NK-92 (cell line): ENCODE data around the gene AGBL4.

ENCODE experiments used
- DNase-seq: peaks from one replicate; lab custom pipeline; 2025; ENCODE audit not compliant: unreplicated experiment; lab: John Stamatoyannopoulos, UW

The AGBL4 gene

DNA sequence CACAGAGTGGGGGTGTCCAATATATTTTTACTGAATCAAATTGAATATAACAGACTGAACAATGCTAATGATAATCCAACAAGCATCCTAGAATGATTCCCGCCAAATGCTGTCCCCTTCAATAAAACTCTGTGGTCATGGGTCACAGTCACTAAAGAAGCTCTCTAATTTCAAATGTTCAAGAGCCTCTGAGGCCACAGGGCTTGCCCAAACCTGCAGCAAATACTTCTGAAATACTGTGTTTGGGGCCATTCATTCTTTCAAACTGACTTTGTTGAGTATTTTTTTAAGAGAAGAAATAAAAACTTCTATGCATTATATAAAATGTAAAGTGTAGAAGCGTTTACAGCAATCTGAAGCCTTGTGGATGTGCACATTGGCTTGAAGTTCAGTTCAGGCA is 1239.5 kb downstream of the AGBL4 start:
- no peak for DNase-seq

DNA sequence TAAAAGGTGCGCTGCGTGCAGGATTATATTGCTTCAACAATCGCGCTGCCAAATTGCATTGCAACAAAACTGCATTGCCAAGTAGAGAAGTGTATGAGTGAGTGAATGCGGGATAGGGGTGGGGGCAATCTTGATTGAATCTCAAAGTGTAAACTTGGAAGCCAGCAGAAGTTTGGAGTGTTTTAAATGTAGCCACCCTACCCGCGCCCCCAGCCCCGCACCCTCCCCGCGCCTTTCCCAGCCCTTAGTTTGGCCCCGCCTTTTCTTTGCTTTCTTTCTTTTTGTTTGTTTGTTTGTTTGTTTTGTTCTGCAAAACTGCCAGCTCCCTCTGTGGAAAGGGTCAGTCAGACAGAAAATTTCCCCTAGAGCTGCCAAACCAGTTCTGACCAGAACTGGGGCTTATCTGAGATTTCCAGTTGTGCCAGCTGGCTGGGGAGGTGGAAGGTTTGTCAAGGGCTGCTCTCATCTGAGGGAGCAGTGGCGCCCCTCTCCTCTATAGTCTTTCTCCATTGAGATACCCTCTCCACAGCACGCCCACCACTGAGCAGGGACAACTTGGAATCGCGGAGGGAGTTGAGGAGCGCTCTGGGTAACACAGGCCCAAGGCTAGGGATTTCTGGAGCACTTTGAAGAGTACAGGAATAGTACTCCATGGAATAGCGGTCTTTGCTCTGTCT is 1246.4 kb downstream of the AGBL4 start:
- DNase-seq: no peak

DNA sequence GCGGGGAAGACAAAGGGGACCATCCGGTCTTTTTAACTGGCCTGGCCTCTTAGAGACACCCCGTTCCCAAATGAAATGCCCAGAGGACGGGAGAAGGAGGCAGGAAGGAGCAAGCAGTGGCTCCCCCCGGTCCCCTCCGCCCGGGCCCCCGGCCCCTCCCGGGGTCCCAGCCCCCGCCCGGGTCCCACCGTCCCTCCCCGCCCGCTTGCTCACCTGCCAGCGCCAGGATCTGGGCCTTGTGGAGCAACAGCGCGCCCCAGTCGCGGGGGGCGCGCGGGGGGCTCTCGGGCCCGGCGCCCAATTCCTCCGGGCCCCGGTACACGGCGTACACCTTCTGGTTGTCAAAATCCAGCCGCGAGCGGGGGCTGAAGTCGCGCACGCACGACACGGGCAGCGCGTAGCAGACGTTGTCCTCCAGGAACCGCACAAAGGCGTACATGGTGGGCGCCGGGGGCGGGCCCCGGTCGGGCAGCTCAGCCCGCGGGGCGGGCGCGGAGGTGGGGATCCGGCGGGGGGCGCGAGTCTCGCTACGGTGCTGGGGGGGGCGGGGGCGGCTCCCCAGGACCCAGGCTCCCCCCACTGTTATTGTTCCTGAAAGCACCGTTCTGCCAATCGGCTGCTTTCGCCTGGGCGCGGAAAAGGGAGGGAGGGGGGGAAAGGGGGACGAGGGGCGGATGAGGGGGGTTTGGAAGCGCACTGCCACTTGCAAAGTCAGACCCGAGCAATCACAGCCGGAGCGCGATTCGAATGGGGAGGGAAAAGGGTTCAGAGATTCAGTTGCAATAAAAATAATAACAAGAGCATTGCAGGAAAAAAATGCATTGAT is 1247.1 kb downstream of the AGBL4 start, which contains the start of gene BEND5:
Gene BEND5 (minus strand): TSS at position 499 of the 826 bp plus-strand sequence. CDS start 60 bp downstream, at position 439.
- DNase-seq: no peak

DNA sequence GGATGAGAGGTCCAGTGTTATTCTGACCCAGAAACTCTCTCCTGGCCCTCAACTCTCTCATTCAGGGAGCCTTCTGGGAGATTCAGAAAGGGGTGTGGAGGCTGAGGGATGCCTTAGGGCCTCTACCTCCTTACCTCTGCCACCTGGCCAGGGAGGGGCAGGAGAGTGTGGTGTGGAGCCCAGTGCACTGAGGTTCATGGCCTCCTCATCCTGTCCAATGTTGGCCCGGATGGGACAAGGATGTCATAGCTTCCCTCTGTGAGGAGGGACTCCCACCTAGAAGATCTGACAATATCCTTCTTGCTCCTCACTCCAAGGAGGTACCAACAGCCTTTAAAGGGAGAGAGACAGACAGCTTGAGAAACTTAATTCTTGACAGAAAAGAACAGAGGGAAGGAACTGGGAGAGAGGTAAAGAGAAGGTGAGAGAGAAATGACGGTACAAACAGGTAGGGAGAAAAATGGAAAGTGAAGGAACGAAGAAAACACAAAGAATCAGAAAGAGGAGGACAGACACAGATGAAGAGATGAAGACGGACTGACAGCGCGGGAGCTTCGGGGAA is 1247.8 kb downstream of the AGBL4 start:
- no peak for DNase-seq

DNA sequence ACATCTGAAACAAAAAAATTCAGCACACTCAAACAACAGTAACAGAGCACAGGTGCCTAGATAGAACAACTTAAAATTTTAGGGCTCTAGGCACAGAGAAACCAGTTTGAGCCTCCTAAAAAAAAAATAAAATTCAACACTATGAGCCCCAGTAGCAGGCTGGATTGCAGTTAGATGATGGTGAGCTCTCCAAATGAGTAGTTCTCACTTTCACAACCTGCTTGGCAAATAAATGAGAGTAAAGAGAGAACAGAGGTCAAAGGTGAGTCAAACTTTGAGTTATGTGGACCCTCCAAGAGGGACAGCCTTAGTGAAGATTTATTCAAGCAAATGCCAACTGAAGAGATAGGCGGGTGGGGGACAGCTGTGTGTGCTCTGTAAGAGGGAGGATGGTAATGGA is 1250.6 kb downstream of the AGBL4 start:
- DNase-seq: no peak

DNA sequence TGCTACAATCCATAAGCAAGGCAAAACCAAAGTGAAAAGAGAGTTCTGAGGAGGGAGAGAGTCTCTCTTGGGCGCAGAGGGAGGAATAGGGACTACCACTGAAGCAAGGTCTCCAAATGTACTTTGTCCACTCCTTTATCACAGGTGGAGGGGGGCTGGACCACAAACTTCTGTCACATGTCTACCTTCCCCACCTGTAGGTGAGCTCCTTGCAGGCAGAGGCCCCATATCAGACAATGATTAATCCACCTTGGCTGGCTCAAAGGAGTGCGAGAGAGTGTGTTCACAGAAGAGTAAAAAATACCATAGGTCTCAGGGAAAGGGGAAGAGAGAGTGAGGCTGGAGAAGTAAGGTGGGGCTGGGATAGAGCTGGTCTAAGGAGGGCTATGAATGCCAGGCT is 1251.5 kb downstream of the AGBL4 start:
- DNase-seq: no peak

DNA sequence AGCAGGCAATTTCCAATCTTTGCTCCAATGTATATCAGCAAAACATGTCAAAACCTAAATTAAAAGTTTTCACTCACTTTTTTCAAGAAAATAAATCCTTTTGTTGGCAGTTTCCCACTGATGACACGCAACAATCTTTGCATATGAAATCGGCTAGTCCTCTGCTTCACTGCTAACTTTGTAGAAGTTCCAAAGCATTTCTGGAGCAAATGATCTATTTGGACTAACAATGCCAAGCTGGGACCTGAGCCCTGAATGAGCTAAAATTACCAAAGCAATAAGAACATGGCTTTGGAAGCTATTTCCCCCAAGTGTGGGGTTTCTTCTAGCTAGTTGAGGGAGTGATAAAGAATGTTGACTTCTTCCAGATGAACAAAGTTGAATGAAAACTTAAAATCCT is 1252.2 kb downstream of the AGBL4 start:
- DNase-seq: no peak

DNA sequence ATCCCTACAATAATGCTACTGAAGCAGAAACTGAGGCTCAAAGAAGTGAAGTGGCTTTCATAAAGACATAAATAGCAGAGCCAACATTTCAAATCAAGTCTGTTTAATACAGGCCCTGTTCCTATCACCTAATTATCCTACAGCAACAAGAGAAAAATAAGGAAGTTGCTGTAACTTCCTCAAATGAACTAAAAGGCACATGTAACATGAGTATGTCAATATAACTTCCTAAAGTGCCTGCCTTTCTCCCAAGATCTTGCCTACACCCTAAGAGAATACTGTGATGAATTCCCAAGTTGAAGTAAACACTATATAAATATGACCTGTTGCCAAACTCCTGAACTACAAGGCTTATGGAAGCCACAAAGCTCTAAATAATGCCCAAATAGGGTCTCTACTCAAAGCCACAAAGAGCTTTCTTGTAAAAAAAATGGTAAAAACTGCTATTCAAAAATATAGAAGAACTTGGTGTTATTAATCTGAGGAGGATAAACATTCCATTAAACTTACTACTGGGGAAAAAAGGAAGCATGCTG is 1255.7 kb downstream of the AGBL4 start:
- DNase-seq: no peak

DNA sequence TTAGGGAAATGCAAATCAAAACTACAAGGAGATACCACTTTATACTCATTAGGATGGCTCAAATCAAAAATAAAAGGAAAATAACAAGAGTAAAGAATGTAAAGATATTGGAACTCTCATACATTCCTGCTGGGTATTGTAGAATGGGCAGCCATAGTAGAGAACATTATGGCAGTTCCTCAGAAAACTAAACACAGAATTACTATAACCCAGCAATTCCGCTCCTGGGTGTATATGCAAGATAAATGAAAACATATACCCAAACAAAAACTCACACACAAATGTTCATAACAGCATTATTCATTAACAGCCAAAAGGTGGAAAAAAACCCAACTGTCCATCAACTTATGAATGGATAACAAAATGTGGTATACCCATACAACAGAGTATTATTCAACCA is 1258.4 kb downstream of the AGBL4 start:
- no peak for DNase-seq

DNA sequence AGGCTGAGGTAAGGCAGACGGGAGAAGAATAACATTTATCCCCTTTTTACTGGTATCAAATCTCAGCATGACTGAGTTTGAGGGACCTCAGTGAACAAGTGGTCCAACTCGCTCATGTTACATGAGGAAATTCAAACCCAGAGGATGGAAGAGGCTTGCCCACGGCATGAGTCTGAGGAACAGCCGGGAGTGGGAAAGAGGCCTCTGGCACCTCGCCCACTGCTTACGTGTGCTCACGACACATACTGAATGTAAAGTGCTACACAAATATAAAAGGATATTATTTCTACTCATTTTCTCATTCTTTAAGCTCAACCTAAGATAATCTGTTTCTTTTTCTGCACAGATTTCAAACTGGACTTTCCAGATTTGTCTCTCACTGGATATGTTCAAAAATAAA is 1261.8 kb downstream of the AGBL4 start:
- DNase-seq: no peak

DNA sequence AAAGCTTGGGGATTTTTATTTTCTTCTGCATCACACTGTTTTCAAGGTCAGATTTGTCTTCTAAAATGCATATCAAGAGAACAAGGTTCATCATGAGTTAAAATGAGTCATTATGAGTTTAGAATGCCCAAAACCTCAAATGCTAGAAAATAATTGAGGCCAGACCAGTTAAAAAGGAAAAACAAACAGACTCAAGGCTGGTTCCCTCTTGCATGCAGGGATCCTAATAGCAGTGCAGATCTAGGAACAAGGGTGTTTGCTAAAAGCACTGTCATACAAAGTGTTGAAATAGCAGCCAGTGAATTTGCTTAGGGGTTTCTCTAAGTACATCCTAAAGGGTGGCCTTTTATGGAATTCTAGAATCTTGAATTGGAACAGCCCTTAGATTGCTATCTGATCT is 1262.3 kb downstream of the AGBL4 start:
- DNase-seq: no peak

DNA sequence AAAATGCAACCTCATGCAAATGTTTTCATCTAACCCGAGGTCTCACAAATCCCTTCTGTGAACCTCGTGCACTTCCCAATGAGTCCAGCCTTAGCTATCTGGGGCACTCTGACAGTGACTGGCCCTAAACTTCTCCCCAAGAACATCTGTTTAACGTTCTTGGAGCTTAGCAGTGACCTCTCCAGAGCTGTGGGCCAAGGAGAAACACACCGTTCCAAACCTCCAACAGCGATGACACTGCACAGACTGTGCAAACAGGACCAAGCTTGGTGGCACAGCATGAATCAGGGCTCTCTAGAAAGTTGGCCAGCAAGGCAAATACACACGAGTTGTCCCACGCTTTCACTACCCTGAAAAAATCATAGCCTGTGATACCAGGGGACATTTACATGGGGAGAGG is 1262.9 kb downstream of the AGBL4 start:
- no peak for DNase-seq

DNA sequence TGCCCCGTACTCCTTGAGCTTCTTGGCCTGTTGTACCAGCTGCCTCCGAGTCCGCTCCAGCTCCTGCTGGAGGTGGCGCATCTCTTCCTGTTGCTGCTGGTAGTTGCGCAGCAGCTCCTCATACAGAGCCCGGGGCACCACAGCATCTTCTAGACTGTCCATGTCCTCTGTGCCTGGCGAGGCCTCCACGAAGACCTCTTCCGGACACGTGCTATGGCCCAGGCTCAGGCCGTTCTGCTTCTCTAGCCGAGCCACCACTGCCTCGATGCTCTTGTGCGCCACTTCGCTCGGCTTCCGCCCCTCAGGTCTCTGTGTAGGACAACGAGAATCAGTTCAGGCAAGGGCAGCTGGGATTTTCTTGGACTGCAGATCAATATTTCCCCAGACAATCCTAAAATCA is 1264.8 kb downstream of the AGBL4 start:
- DNase-seq: no peak

DNA sequence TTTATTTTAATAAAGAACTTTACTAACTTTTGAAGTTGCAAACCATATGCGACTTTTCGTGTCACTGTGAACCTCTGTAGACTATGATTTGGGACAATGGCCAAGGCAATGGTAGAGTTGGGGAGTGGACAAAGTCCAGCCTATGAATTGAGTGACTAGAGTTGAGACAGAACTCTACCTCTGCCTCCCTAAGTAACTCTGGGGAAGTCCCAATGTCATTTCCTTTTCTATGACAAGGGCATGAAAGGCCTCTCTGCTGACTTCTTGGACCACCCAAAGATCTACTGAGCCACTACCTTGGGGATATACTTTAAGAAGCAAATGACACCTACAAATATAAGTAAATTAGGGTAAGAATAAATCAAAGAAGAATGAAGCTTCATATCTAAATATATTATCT is 1266.4 kb downstream of the AGBL4 start:
- DNase-seq: no peak

DNA sequence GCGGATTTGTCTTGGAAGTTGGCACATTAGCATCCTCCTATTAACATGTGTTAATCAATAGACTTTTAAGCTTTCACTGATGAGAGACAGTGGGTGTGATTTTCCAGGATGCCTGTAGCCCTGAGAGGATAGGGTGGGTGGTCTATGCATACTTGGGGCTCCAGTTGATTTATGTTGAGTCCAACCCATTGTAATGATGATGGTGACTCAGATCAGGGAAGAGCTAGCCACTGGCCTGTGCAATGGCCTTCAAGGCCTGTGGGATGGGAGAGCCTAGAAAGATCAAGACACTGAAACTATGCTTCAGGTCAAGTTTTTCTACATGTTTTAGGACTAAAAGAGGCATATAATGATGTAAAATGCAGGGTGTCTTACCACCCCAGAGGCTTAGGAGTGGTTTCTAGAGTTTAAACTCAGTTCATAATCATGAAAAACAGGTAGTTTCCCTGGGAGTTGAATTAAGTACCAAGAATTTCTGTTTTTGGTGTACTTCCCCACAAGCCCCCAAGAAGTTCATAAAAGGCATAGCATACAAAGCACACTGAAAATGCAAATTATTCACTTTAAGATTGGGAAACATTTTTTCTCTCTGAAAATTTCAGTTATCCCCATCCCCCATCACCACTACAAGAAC is 1267.0 kb downstream of the AGBL4 start:
- DNase-seq: no peak

DNA sequence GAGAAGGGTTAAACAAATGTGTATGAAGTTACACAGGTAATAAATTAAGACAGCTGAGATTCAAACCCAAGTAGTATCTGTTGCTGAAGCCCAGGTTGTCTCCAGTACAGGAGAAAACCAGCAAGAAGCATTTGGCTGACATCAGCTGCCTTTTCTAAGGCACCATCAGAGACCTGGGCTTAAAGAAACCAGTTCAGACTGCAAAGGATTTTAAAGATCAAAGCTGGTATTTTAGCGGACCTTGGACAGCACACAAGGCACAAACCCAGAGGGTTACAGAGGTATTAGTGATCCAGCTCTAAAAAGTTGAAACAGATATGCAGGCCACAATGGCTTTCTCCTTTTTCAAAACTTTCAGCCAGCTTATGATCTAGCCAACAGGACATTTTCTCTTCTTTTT is 1270.5 kb downstream of the AGBL4 start:
- DNase-seq: no peak

DNA sequence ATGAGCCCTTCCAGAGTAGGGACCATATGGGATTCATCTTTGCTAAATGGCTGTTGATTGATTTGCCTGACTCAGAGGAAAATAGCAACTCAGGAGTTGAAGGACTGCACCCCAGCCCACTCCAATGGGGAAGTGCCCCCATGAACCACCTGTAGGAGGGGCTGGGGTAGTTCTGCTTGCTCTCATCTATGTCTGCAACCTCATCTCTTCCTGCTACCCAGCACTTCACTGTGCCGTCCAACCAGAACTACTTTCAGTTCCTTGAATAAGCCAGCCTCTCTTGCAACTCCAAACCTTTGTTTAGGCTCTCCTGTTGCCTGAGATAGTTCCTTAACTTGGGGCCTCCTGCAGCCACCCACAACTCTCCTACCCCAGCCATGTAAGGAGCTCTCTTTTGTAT is 1273.6 kb downstream of the AGBL4 start:
- no peak for DNase-seq

DNA sequence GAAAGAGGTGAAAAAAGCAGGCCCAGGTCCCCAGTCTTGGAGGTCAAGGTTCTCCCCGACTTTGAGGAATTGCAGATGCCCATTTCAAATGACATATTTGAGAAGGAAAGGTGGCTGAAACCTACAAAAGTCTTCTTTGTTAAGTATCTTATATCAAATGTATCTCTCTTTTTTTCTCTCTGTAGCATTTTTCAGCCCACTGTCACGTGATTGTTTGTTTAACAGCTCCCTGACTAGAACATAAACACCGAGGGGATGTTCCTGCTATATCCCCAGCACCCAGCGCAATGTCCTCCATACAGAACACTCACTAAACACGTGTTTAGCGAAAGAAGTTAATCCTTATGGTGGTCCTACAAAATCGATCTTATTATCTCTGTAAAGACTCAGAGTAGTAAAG is 1274.7 kb downstream of the AGBL4 start:
- DNase-seq: no peak

DNA sequence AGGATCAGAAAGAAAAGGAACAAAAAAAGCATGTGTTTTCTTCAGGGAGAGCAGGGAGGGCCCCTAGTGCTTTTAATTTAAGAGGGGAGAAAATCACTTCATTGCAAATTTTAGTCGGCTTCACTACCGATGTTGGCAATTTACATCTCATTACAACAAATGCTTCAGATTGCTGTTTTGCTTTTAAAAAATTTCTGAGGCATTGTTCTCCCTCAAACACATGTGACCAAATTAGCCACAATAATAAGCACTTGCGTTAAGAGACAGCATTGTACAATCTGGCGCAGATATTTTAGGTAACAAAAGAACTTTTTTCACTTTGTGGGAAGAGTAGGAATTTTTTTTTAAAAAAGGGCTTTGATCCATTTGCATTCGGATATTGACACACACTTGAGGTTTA is 1276.8 kb downstream of the AGBL4 start:
- no peak for DNase-seq

DNA sequence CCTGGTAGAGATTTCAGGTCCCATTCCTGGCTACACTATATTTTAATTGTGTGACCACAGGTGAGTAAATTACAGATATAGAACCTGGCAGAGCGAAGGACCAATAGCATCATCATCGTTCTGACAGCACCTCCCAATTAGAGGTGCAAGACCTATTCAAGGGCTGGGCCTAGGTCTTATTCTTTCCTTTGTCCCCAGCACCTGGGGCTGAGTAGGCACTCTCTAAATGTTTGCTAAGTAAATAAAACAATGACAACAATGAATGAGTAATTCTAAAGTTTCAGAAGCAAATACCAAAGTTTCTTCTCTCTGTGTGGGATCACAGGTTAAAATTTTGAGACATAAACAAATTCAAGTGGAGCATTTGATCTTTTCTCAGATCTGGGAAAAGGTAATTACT is 1279.7 kb downstream of the AGBL4 start:
- no peak for DNase-seq

DNA sequence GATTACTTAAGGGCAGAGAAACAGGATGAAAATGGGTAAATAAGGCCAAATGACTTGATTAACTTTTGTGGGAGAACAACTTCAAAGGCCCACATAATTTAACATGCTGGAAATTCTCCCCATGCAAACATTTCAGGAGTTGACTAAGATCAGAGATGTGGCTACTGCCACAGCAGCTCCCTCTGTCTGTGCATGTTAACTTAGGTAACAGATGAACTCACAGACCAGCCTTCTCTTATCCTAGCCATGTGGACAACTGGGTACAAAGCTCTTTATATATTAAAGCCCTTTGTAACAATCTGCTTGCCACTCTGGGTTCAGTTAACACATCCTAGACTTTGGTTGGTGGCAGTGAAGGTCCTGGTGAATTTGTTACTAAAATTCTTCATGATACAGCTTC is 1280.3 kb downstream of the AGBL4 start:
- no peak for DNase-seq

DNA sequence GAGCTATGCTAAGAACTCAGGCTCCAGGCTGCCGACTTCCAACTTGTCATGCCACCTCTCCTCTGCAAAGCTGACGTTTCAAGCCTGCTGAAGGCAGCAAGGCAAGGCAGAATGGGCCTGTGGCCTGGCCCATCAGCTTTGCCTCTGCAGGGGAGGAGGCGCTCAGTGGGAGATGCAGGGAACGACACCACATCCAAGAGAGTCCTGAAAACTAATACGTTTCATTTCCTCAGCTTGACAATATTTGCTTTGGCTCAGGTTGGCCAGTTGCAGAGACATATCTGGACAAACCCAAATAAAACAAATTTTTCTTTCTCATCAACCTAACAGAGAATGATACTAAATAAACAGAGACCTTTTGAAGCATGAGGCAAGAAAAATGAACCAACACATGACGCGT is 1282.4 kb downstream of the AGBL4 start:
- no peak for DNase-seq
